GM18499 (cell line): ENCODE data around the gene MDN1.
"Not testable (repeated sequence)": the region's sequence is repeated elsewhere in the genome, so short reads cannot be mapped to it uniquely, and the experiment has no call there.

ENCODE experiments used
- ATAC-seq: cut with Tn5 transposase; IDR thresholded peaks from one replicate; pipeline ENCODE4 v1.9.1; 2021; ENCODE audit warnings: moderate number of reproducible peaks; ENCODE audit not compliant: insufficient read depth, unreplicated experiment

MDN1 gene

DNA sequence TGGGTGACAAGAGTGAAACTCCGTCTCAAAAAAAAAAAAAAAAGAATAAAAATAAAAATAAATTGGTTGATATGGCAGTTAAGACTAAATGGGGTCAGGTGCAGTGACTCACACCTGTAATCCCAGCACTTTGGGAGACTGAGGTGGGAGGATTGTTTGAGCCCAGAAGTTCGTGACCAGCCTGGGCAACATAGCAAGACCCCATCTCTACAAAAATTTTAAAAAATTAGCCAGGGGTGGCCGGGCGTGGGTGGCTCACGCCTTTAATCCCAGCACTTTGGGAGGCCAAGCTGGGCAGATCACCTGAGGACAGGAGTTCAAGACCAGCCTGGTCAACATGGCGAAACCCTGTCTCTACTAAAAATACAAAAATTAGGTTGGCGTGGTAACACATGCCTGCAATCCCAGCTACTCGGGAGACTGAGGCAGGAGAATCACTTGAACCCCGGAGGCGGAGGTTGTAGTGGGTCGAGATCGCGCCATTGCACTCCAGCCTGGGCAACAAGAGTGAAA is 8.9 kb upstream of the MDN1 start:
- ATAC-seq: not testable (repeated sequence)

DNA sequence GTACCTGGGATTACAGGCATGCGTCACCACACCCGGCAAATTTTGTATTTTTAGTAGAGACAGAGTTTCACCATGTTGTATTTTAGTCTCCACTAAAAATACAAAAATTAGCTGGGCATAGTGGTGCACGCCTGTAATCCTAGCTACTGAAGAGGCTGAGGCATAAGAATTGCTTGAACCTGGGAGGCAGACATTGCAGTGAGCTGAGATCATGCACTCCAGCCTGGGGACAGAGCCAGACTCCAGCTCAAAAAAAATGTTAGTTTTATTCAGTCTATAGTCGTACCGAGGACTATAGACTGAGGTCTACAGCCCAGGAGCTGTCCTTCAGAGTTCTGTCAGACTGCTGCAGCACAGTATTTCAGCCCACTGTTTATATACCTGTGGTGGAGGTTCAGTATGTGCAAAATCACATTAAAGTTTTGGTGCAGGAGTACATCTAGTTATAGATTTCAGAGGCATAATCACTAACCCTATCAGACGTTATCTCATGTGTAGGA is 6.5 kb upstream of the MDN1 start:
- ATAC-seq: no peak

DNA sequence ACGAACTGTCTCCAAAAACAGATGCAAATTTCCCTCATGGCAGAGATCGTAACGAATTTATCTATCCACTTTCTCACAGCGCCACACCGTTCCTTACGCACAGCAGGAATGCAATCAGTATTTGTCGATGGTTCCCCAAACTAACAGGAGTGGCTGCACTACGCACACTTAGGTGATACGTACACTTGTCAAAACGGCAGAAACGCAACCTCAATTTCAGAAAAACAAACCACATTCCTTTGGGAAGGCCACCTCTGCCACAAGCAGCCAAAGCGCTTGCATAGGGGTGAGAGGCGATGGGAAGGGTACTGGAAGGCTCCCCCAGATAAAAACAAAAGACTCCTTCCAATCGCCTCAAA is 638 bp downstream of the MDN1 start:
- ATAC-seq: no peak

DNA sequence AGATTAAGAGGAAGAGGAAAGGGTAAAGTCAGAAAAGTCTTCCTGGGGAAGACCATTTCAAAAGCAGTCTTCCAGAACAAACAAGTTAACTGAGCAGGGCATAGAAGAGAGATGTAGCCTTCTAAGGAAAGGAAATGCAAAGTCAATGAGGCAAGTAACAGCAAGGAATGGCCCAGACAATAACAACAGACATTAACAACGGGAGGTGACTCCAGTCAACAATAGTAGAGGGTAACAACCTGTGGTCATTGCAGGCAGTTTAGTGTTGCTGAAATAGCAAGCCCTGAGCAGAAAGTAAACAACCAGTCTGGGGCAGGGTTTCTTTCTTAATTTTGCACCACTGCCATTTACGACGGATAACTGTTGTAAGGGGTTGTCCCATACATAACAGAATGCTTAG is 2.1 kb downstream of the MDN1 start:
- ATAC-seq: no peak

DNA sequence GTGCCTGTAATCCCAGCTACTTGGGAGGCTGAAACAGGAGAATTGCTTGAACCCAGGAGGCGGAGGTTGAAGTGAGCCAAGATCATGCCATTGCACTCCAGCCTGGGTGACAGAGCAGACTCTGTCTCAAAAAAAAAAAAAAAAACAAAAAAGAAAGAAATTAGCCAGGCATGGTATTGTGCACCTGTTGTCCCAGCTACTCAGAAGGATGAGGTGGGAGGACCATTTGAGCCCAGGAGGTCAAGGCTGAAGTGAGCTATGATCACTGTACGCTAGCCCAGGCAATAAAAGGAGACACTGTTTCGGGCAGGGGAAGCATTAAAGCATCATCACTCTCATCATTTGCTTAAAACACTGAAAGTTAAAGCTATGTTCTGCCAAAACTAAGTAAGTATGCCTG is 6.2 kb downstream of the MDN1 start:
- ATAC-seq: not testable (repeated sequence)

DNA sequence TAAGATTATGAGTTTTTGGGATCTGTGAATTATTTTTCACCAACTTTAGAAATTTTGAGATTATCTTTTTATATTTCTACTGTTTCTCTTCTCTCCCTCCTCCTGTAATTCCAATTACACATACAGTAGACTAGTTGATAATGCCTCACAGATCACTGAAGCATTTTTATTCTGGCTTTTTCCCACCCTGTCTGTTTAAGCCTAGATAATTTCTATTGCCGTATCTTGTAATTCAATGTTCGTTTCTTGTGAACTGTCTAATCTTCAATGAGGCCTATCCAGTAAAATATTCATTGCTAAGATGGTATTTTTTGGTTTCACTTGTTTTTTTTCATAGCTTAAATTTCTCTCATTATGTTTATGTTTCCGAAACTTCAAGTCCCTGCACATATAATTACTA is 12.0 kb downstream of the MDN1 start:
- no peak for ATAC-seq

DNA sequence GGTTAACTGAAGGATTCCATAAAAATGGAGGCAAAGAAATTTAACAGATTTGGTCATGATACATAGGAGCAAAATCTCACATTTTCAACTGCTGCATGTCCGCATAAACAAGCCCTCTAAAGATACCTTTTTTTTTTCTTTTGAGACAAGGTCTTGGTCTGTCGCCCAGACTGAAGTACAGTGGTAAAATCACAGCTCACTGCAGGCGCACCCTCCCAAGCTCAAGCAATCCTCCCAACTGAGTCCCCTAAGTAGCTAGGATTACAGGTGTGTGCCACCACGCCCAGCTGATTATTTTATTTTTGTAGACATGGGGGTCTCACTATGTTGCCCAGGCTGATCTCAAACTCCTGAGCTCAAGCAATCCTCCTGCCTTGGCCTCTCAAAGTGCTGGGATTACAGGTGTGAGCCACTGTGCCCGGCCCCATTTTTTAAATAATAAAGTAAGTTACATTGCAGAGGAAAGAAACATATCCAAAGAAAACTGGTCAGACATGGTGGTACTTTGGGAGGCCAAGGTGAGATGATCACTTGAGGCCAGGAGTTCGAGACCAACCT is 13.7 kb downstream of the MDN1 start:
- no peak for ATAC-seq

DNA sequence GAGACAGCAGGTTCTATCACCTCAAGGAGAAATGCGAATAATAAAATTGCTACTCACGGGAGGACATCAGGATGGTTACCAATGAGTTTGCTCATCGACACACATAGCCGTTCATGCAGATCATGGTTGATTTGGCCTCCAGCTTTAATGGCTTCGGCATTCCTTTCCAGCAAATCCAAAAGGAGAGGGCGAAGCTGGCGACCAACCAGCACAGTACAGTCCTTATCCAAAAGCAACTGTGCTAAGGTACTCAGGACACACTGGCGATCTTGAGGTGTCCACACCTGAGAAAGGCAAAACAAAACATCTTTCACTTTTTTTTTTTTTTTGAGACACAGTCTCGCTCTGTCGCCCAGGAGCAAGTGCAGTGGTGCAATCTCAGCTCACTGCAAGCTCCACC is 16.3 kb downstream of the MDN1 start:
- no peak for ATAC-seq

DNA sequence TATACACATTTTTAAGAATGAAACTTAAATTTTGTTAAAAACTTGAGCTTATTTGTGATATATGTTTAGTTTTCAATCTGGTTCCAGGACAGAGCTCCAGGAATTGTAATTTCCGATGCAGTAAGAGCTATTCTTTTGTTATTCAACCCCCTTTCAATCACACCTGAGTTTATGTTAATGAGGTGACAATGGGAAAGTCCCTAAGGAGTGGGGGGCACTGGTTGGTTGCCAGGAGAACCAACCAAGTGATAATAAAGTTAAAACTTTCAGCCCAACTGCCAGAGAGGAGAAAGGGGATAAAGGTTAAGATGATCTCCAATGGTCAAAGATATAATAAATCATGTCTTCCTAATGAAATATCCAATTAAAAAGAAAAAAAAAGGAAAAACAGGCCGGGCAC is 19.8 kb downstream of the MDN1 start:
- ATAC-seq: no peak

DNA sequence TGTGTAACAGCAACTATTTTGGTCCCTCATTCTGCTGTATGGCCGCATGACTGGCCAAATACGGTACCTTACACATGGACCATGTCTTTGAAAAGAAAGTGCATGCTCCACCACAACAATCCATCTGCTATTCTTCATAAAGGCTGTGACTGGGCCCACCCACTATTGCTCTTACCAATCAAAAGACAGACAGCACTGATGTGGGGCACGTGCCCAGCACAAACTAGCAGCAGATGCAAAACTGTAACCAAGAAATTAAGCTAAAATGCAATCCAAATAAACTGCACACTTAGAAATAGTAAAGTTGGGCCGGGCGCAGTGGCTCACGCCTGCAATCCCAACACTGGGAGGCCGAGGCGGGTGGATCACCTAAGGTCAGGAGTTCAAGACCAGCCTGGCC is 20.5 kb downstream of the MDN1 start:
- ATAC-seq: no peak

DNA sequence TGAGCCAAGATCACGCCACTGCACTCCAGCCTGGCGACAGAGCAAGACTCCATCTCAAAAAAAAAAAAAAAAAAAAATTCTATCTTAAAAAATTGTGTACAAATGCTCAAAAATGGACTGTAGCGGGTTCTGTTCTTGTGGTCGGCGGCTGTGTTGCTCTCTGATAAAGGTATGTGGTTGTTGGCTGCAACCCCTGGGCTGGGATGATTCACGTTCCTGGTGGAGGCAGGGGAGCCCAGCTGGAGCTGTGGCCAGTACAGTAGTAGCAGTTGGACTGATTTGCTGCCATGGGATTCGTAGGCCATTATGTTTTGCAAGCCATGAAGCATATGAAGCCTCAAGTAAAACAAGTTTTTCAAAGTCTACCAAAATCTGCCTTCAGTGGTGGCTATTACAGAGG is 22.3 kb downstream of the MDN1 start:
- ATAC-seq: no peak

DNA sequence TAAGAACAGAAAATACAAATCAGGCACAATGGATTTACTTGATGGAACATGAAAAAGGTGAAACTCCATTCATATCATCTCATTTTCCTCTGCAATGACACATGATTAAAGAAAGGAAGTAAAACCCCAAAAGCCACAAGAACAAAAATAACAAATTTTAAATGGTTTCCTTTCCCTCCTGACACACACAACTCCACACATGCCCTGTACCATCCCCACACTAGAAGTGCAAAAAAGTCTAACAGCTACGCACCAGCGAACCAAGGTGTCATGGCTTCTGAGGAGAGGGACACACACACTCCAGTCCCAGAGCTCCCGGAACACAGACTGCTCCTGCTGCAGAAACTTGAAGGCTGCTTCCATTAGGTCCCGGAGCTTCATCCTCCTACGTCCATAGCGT is 25.3 kb downstream of the MDN1 start:
- no peak for ATAC-seq

DNA sequence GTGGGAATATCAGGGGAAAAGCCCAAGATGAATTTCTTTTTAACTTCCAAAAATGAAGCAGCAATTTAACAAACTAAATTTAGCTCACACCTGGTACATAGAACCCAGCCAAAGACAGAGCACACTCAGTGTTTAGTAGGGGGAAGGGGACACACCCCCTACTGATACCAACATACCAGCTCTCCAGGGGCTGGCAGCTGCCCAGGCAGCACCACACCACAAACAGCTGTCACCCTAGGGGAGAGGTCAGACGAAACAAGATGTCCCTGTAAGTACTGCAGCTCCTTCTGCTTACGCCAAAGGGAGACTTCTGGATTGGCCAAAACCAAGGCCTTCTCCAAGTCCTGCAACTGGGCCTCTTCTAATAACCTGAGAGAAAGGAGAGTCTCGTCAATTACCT is 26.0 kb downstream of the MDN1 start:
- no peak for ATAC-seq

DNA sequence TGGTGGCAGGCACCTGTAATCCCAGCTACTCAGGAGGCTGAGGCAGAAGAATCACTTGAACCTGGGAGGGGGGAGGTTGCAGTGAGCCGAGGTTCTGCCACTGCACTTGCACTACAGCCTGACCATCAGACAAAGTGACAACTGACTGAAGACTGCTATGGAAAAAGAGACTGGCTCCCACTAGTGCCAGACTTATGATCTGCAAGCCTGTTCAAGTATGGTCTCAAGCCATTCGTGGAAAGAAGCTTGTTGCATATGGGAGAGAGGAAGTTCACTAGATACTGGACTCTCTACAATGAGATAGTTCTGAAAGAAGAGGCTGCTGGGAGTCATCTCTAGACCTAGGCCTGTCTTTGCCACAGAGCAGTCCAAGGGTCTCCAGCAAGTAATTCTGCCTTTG is 26.7 kb downstream of the MDN1 start:
- peak; percentile 70 for ATAC-seq

DNA sequence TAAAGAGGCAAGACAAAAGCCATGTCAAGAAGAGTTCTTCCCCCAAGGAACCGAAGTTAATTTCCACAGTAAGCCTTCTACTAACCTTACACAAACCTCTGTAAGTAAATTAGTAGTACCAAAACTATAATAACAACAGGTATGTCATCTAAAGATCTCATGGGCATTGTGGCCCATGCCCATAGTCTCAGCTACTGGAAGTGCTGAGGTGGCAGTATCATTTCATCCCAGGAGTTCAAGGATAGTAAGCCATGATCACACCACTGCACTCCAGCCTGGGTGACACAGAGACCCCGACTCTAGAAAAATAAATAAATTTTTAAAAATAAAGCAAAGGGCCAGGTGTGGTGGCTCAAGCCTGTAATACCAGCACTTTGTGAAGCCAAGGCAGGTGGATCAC is 29.2 kb downstream of the MDN1 start:
- no peak for ATAC-seq

DNA sequence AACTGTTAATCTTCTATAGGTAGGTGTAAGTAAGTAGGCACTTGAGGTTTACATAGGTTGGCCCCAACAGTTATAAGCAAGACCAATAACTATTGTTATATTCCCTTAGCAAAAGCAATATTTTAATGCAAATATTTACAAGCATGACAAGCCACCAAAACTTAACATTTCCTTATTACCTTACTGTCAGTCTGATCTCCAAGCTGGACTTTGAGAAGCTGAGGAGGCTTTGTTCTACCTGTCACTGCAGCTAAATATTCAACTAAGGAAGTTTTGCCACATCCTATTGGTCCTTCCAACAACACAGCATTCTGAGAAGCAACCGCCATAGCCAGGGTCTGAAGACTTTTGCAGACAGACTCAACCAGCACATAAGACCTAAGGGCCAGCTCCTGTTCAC is 29.6 kb downstream of the MDN1 start:
- no peak for ATAC-seq

DNA sequence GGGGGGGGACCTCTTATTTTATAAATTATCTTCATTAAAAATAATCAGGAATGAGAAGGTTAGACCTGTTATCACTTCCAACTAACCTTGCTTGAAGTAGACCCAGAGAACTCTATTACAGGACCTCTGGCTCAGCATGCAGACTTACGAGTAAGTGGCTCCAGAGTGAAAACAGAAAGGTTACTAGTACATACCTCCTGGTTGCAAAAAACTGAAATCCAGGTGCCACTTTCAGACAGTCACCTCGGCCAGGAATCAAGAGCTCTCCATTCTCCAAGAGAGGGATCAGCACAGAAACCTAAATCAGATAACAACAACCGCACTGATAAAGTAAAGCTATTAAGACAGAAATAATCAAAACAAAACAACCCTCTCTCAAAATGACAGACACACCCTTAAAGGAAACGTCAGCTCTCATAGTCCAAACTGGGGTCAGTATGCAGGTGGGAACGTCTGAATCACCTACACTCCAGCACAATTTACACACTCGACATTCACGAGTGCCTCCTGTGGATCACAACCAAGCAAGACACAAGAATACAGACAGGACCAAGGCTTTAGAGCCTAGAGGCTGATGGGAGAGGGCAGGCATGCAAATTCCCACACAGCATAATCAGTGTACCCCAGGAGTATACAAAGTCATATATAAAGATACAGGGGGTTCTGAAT is 31.8 kb downstream of the MDN1 start:
- ATAC-seq: no peak

DNA sequence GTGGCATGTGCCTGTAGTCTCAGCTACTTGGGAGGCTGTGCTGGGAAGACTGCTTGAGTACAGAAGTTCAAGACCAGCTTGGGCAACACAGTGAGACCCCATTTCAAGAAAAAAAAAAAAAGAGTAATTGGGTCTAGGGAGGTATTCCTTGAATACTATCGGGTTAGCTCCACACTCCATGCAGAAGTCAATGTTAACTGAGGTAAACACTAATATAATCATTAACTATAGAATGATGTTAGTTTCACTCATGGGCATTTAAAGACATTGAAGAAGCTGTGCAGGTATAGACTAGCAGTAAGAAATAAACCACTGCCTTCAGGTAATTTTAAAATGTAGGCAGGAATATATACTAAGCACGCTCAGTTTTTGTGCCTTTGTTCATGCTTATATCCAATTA is 32.6 kb downstream of the MDN1 start:
- ATAC-seq: no peak

DNA sequence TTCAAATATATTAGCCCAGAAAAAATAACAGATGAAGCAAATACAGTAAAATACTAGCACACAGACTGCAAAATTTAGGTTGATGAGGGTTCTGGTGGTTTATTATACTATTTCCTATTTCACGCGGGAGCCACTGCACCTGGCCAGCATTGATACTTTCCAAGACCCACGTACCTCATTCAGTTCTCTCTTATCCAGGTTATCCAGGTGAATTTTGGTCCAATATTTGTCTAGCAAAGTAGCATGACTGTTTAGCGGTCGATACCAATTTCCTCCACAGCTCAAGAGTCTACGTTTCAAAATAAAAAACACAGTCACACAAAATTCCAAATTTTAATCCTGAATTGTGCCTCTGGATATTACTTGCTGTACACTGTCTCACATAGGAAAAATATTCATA is 34.8 kb downstream of the MDN1 start:
- no peak for ATAC-seq

DNA sequence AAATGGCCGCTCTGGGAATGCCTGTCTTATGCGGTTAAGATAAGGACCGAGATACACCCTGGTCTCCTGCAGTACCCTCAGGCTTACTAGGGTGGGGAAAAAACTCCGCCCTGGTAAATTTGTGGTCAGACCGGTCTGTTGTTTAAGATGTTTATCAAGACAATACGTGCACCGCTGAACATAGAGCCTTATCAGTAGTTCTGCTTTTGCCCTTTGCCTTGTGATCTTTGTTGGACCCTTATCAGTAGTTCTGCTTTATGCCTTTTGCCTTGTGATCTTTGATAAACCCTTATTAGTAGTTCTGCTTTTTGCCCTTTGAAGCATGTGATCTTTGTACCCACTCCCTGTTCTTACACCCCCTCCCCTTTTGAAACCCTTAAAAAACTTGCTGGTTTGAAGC is 36.3 kb downstream of the MDN1 start:
- ATAC-seq: not testable (repeated sequence)

DNA sequence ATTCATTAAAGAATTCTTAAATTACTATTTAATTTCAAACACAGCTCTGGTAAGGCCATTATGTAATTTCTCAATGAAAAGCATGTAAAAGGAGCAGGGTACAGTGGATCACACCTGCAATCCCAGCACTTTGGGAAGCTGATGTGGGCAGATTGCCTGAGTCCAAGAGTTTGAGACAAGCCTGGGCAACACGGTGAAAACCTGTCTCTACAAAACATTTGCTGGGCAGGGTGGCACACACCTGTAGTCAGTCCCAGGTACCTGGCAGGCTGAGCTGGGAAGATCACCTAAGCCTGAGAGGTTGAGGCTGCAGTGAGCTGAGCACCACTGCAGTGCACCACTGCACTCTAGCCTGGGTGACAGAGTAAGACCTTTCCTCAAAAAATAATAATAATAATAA is 37.4 kb downstream of the MDN1 start:
- no peak for ATAC-seq
